AG08395 (cell line): ENCODE results near the gene RAB26.
"Not testable (repeated sequence)": the region's sequence is repeated elsewhere in the genome, so short reads cannot be mapped to it uniquely, and the experiment has no call there.

Source experiments
- DNase-seq: peaks from one replicate; pipeline ENCODE4 v3.0.0; 2012; ENCODE audit warnings: mixed read lengths, low spot score

The RAB26 gene

DNA sequence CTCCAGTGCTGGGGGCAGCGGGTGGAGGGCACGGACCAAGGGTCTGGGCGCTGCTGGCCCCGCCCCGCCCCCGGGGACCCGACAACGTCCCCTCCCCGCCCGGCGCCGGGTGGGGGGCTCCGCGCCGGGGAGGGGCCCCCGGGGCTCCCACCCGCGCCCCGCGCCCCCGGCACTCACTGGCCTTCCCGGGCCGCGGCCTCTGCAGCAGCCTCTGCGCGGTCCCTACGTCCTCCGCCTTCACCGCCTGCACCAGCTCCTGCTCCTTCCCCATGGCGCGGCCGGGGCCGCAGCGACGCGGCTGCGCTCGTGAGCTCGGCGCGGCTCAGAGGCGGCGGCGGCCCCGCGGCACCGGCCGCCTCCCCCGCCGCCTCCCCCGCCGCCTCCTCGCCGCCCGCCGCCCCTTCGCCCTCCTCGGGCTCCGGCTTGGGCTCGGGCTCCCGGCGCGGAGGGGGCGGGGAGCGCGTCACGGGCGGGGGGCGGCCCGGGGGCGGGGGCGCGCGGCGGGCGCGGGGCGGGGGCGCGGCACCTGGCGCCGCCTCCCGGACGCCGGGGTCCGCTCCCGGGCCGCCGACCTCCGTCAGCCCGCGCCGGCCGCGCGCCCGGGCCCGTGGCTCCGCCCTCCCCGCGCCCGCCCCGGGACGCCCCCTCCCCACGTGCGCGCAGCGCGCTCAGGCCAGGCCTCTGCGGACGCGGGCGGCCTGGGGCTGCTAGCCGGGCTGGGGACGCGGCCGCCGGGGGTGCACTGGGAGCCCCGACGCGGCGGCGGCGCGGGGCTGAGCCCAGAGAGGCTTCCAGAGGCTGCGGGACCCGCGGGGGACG, 47.9 kb downstream of the RAB26 start, which contains the start of gene CASKIN1:
CASKIN1 (minus strand) TSS at position 444 of the 819 bp plus-strand sequence; CDS start at position 271, 173 bp downstream.
- peak; percentile 40 for DNase-seq

DNA sequence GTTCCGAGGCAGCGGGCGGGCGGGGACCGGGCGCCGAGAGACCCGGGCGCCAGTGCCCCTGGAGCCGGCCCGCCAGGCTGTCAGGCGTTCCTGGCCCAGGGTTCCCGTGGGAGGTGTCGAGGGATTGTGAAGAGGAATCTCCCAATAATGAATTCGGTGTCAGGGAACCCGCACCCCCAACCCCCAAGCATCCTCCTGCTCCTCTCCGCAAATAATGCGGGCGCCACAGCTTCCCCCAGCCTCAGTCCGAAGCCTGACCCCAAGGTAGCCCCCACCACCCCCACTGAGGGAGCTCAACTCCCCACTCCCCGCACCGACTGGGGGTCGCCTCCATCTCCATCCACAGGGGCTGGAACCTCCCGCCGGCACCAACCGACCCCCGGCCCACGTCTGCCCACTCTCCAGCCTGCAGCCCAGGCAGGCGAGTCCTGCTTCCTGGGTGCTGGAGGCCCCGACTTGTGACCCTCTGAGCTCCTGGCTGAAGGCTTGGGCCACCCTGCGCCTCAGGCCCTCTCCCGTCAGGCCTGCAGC, 48.6 kb downstream of the RAB26 start:
- DNase-seq = no peak

DNA sequence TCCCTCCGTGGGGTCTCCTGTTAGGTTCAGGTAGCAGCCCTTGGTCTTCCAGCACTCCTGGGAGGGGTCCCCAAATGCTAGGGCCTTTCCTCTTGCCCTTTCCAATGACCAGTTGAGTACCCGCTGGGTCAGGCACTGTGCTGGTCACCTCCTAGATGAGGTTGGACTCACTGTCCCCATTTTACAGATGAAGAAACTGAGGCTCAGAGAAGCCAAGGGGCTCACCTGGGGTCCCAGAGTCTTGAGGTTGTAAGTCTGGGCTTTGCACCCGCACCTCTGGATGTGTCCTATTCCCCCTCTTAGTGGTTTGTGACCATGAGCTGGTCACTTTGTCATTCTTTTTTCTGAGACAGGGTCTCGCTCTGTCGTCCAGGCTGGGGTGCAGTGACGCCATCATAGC, 49.3 kb downstream of the RAB26 start:
- no peak for DNase-seq

DNA sequence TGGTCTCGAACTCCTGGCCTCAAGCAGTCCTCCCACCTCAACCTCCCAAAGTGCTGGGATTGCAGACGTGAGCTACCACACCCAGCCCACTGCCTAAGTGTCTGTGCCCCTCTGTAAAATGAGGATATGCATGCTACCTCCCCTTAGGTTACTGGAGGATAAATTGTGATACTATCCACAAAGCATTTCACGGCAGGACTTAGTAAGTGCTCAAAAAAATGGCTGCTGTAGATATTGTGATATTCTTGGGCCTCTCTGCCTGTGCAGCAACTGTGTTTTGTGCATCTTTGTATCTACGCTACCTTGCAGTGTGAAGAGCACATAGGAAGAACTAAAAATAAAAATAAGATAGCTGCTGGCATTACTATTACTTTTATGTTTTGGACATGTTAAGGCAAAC, 49.9 kb downstream of the RAB26 start:
- DNase-seq = no peak

DNA sequence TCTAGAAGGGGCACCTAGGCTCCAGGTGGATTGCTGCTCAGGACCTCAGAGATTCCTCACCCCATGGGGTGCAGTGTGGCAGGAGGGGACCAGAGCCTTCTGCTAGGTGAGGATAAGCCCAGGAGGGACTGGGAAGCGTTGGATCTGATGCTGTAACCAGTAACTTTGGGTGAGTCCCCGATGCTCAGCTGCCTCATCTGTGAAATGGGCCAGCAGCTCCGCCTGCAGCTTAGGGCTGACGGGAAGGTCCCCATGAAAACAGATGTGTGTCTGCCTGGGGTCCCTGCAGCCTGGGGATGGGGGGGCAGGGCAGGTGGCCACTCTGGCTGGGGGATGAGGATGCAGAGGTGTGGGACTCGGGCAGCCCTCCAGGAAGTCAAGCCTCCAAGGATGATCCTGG, 50.7 kb downstream of the RAB26 start:
- no peak for DNase-seq

DNA sequence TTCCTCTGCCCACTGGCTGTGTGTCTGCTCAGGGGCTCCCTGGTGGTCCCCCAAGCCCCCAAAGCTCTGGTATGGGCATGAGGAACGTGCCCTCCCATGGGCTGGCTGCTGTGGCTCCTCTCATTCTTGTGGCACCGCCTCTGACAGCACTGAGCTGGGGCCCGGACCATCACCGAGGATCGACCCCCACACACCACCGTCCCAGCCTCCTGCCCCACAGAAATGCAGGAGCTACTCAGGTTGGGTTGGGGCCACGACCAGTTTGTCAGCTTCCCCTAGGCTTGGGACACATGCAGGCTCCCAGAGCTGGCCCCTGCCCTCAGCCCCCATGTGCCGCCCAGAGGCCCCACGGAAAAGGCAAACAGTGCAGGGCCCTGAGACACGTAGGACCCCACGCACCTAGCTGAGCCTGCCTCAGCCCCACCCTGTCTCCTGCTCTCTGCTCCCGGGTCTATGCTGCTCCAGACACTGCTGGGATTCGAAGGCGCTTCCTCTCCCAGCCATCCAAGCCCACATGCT, 51.3 kb downstream of the RAB26 start:
- no peak for DNase-seq

DNA sequence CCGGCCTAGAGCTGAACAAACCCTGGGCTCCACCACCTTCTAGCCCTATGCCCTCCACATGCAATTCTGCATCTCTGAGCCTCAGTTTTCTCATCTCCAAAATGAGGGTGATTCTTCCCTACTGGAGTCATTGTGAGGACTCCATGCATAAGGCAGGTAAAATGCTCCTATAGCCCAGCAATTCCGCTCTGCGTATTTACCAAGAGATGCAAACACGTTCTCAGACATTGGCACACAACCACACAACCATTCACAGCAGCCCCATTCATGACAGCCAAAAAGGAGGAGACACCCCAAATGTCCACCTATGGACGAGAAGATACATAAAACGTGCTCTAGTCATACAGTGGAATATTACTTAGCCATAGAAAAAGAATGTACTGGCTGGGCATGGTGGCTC, 51.9 kb downstream of the RAB26 start:
- DNase-seq = no peak

DNA sequence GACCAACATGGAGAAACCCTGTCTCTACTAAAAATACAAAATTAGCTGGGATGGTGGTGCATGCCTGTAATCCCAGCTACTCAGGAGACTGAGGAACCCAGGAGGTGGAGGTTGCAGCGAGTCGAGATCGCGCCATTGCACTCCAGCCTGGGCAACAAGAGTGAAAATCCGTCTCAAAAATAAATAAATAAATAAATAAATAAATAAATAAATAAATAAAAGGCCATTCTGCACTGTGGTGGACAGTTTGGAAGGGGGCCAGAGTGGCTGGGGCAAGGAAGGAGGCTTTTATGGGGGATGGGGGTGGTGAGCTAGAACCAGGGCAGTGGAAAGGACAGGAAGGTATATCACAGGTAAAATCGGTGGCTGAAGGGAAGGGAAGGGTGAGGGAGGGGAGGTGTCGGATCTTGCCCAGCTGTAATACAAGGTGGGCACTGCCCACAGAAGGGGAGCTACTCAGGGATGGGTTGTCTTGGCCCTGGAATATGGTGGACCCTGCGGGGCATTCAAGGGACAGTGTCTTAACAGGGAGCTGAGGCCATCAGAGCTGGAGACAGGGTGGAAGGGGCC, 54.8 kb downstream of the RAB26 start:
- not testable (repeated sequence) for DNase-seq
